GM18526 (cell line): ENCODE results near the gene GAB3.
"Not testable (repeated sequence)": the region's sequence is repeated elsewhere in the genome, so short reads cannot be mapped to it uniquely, and the experiment has no call there.

Experiments
- POLR2A ChIP-seq: IDR thresholded peaks from 3 replicates; pipeline ENCODE4 v1.6.1; 2011; ENCODE audit not compliant: insufficient read length; ENCODE audit errors: extremely low read depth

GAB3 gene

DNA sequence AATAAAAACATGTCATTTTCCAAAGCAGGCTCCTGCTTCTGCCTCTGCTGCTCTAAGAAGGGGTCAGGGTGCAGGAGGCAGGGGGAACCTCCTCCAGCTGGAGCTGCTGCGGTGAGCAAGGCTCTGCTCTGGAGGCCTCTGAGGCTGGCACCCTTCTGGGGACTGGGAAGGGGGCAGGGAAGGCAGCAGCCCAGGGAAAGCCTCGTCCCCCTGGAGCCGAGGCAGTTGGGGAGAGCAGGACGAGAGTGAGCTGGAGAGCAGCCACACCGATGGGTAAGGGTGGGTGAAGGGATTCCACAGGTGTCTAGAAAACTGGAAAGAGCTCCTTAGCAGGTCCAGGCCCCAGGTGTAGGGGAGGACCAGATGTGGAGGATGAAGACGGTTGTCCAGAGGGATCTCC lies 95.5 kb downstream of the GAB3 start:
- TF ChIP-seq POLR2A, result no peak

DNA sequence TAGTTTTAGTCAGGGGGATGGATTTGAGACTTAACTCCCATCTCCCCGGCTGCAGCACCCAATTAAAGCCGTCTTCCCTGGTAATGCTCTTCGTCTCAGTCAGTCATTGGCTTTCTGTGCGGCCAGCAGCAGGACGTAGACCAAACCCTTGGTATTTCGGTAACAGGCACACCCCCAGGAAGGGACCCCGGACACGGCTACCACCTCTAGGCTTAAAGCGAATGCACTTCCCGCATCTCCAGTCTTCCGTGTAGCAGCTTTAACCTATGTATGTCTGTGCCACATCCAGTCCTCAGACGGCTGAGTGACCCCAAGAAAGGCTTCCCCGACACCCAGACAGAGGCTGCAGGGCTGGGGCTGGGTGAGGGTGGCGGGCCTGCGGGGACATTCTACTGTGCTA lies 96.0 kb downstream of the GAB3 start:
- TF ChIP-seq POLR2A, result no peak

DNA sequence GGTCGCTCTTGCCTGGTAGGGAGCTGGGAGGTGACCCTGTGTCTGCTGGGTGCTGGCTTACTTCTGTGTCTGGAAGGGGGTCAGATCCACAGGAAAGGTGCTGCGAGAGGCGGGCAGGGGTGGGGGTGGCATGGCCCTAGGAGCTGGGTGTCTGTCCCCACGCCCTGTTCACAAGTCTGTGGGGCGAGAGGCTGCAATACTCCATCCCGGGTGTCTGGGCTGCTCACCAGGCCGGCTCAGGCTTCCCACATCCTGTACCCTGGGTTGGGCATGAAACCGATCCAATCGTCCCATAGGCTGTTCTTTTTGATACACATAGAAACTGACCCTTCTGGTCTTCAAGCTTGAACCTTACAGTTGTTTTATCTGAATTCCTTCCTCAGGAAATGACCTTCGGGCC lies 96.5 kb downstream of the GAB3 start:
- TF ChIP-seq POLR2A, result no peak

DNA sequence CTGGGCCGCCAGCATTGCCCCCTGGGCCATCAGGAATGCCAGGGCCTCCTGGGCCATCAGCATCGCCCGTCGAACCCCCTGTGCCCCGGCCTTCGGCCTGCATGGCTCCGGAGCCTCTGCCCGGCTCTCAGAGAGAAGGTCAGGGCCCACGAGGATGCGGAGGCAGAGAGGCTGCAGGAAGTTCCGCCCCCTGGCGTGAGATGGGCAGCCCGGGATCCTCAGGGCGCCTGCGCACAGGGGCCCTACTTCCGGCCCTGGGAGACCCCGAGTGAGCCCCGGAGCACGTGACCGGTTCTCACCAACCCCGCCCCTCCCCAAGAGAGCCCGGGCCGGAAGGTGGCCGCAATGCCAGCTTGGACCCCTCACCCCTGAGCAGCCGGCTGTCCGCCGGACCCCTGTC lies 97.5 kb downstream of the GAB3 start, which contains the start of gene CTAG2:
Gene CTAG2 (minus strand): TSS at position 167 of the 400 bp plus-strand sequence. CDS start 64 bp downstream, at position 103.
- not testable (repeated sequence) for TF ChIP-seq POLR2A

DNA sequence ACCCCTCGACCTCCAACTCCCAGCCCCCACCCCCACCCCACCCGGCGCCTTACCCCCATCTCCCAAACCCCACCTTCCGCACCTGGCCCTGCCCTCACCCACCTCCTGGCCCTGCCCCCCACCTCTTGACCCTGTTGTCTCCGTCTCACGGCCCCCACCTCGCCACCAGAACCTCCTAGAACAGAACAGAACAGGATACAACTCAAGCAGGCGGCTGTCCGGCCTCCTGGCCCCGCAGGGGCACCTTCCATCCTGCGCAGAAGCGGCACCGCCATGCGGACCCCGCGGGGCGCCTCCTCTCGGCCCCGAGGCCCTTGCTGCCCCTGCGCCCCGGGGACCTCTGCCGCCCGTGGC lies 97.9 kb downstream of the GAB3 start:
- TF ChIP-seq POLR2A, result no peak

DNA sequence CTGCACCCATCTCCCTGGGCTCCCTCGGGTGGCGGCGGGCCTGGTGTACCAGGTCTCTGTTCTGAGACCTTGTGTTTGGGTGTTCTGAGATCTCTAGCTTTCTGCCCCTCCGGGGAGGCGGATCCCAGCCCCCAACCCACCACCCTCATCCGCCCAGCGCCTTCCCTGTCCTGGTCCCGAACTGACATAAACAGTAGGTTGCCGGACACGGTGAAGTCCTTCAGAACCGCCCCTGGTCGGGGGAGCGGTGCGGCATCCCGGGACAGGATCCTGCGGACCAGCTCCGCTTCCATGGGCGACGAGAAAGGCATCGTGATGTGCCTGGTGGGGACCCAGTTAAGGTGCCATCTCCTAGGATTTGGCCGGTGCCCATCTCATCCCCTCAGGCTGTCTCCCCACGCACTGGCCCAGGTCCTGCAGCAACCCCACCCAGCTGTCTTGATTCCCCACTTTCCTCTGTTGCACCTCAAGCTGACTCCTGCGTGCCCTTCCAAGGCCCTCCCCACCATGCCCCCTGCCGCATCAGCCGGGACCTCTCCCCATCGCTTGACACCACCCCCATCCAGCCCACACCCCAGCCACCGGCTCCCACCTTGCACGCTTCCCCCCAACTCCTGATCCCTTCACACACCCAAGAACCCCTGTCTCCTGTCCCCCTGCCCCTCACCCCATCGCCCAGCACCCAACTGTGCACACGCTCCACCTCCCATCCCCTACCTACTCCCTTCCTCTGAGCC lies 98.4 kb downstream of the GAB3 start:
- TF ChIP-seq POLR2A, result no peak

DNA sequence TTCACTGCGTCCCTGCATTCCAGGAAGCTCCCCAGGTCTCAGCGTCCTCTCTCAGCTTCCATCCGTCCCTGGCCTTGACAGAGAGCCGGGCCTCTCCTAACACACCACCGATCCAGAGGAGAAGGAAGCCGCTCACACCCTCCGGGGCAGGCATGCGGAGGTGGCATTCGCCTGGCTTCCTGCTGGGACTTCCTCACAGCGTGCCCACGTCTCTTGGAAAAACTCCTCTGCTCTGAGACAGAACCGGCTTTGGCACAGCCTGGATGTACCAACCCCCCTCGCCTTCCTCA lies 100.7 kb downstream of the GAB3 start:
- TF ChIP-seq POLR2A, result no peak

DNA sequence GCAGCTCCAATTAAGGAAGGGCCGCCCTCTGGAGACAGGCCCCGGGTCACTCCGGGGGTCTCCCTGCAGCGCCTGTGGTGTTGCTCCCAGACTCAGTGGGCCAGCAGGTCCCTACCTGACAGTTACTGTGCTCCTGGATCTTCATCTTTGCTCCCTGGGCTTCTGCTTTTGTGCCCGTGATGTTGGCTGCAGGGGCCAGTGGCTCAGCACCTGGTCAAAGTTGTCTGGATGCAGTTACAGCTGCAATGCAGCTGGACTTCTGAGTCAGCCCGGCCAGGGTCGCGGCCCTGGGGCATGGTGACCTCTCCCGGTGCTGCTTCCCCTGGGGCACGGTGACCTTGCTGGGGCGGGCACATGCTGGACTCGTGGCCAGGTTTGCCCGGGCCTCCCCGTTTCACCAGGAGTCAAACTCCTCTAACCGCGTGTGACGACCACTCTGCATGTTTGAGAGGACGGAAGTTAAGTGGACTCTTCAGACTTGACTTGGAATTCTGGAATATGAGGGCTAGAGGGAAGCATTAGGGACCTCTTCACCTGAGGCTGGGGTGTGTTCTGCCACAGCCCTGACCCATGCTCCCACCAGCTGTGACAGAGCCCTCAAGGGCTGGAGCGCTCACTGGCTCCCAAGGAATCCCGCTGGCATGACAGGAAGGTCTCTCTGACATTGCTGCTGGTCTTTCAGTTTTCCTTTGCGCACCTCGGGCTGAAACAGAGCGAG lies 101.2 kb downstream of the GAB3 start:
- no peak for TF ChIP-seq POLR2A

DNA sequence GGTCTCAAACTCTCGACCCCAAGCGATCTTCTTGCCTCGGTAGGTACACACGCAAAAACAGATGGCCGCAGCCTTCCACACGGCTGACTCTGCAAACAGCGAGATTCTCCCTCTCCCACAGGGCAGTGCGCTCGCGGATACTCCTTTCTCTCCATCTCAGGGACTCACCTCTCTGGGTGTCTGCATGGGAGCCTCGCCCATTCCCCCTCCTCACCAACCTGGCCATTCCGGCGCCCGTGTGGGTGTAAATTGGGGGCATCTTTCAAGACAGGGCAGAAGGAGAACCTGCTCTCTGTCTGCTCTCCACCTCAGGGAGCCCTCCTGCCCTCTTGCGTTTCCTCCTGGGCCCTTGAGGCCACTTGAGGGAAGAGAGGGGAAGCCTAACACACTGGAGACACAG lies 101.9 kb downstream of the GAB3 start:
- no peak for TF ChIP-seq POLR2A
